Prostate gland (tissue), 2 donors: Measurements from ENCODE around the gene FLNC. TPM values are rescaled to one million over a fixed set of nuclear protein-coding genes. Genes with fewer than 3 reads are reported as not detected.

Experiments used
- DNase-seq: peaks from one replicate; pipeline ENCODE4 v3.0.0-alpha.2; 2019; ENCODE audit warnings: low spot score
- H3K27ac ChIP-seq, 2 donors: fragments of 200-600 bp; sonication (generic); 2 replicates each; pipeline ENCODE4 v1.5.1; 2017 to 2019
- H3K27me3 ChIP-seq: fragments of 200-600 bp; sonication (generic); replicated peaks from 2 replicates; pipeline ENCODE4 v1.5.1; 2019; ENCODE audit not compliant: insufficient read depth
- H3K36me3 ChIP-seq, 2 donors: fragments of 200-600 bp; sonication (generic); 1 replicate in 1 of 2; 2 replicates in 1 of 2; pipeline versions ENCODE4 v1.5.1 to v1.8.1; 2017 to 2019
- H3K4me1 ChIP-seq: fragments of 200-600 bp; sonication (generic); replicated peaks from 2 replicates; pipeline ENCODE4 v1.5.1; 2019
- H3K4me3 ChIP-seq, 2 donors: fragments of 200-600 bp; sonication (generic); 2 replicates each; pipeline ENCODE4 v1.5.1; 2017 to 2019
- H3K9me3 ChIP-seq: fragments of 200-600 bp; sonication (generic); 2 replicates; pipeline ENCODE4 v1.5.1; 2017
- POLR2A ChIP-seq: fragments of 450-650 bp; IDR thresholded peaks from one replicate; pipeline ENCODE4 v1.6.1; 2016; ENCODE audit warnings: antibody characterized with exemption, mild to moderate bottlenecking
- POLR2AphosphoS5 ChIP-seq: sonication (generic); formaldehyde crosslinking; IDR thresholded peaks from one replicate; pipeline ENCODE4 v1.6.1; 2017; ENCODE audit warnings: antibody characterized with exemption
- WGBS: methylation state at CpG from one replicate; pipeline ENCODE4 v1.1.5; 2018; 5-methylcytosine and 5-hydroxymethylcytosine counted together
- intact Hi-C: fragments of 100-400 bp; cut with DNase I; formaldehyde crosslinking; loops from one replicate; pipeline ENCODE4 v1.14.2; 2022
- total RNA-seq, 2 donors: library from RNA; depleted of rRNA; stranded (reverse); fragments of >200 nt; gene quantifications; one replicate each; pipeline ENCODE4 v1.1.0, GENCODE V29; 2016
- TF ChIP-seq, protein P1 (sequence below), 4 experiments: fragments of 200-600 bp in 2 of 4; fragments of 450-650 bp in 2 of 4; sonication (generic) in 2 of 4; IDR thresholded peaks; 1 replicate in 3 of 4; 2 replicates in 1 of 4; pipeline ENCODE4 v1.5.1; 2016 to 2019; ENCODE audit warnings: antibody characterized with exemption in 4 of 4, mild to moderate bottlenecking in 2 of 4, moderate library complexity in 2 of 4

The FLNC gene
- total RNA-seq, 2 donors from 2014 or later, result 104 to 150 TPM

DNA sequence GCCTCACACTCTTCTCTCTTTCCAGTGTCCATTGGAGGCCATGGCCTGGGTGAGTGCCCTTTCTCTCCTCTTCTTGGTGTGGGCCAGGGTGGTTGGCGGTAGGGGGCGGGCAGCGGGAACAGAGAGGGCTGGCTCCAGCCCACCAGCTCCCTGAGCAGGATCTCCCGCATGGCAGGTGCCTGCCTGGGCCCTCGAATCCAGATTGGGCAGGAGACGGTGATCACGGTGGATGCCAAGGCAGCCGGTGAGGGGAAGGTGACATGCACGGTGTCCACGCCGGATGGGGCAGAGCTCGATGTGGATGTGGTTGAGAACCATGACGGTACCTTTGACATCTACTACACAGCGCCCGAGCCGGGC, 18.9 kb downstream of the FLNC start:
- Histone ChIP-seq H3K27ac (no peak overlapping the region), H3K4me1 (no peaks in the 10 kb centered on the region), H3K9me3 (no peaks in the 10 kb centered on the region), H3K4me3 (no peak overlapping the region), H3K36me3 (no peaks in the 10 kb centered on the region), H3K27me3 (no peaks in the 10 kb centered on the region)
- intact Hi-C loops, result no loop called here
- 91% methylated on average over 16 of the region's 16 CpGs for WGBS
- TF ChIP-seq POLR2AphosphoS5 (no peak), POLR2A (no peak)
- TF ChIP-seq, protein P1, sequence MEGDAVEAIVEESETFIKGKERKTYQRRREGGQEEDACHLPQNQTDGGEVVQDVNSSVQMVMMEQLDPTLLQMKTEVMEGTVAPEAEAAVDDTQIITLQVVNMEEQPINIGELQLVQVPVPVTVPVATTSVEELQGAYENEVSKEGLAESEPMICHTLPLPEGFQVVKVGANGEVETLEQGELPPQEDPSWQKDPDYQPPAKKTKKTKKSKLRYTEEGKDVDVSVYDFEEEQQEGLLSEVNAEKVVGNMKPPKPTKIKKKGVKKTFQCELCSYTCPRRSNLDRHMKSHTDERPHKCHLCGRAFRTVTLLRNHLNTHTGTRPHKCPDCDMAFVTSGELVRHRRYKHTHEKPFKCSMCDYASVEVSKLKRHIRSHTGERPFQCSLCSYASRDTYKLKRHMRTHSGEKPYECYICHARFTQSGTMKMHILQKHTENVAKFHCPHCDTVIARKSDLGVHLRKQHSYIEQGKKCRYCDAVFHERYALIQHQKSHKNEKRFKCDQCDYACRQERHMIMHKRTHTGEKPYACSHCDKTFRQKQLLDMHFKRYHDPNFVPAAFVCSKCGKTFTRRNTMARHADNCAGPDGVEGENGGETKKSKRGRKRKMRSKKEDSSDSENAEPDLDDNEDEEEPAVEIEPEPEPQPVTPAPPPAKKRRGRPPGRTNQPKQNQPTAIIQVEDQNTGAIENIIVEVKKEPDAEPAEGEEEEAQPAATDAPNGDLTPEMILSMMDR (IDR thresholded peaks at IDR 0.05), result no peak
- no peak for DNase-seq

DNA sequence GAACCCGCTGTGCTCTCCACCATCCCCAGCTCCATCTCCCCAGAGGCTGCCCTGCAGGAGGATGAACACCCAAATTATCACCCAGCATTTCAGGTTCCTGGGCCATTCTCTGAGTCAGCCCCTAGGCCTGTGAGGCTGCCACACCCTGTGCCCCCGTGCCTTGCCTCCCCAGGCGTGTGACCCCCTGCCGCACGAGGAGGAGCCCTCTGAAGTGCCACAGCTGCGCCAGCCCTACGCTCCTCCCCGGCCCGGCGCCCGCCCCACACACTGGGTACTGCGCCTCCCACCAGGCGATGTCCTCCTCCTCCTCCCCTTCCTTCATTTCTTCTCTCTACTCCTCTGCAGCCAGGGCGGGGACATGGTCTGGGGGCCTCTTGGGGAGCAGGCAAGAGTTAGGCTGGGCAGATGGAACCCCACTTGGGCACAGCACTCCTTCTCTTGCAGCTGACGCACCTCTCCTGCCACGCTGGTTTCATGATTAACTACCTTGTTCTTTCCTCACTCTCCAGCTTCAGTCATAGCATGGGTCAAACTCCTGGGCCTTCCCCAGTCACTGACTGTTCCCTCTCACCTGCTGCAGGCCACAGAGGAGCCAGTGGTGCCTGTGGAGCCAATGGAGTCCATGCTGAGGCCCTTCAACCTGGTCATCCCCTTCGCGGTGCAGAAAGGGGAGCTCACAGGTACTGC, 19.7 kb downstream of the FLNC start:
- H3K27ac ChIP-seq, result no peak overlapping the region
- H3K4me1 ChIP-seq, result no peaks in the 10 kb centered on the region
- WGBS, result 85% methylated on average over 18 of the region's 18 CpGs
- TF ChIP-seq POLR2AphosphoS5 (no peak), POLR2A (no peak)
- TF ChIP-seq, protein P1 (IDR thresholded peaks at IDR 0.05), result no peak
- H3K27me3 ChIP-seq, result no peaks in the 10 kb centered on the region
- no peak overlapping the region for H3K4me3 ChIP-seq
- intact Hi-C loops, result no loop called here
- H3K36me3 ChIP-seq, result no peaks in the 10 kb centered on the region
- no peaks in the 10 kb centered on the region for H3K9me3 ChIP-seq
- DNase-seq, result no peak

DNA sequence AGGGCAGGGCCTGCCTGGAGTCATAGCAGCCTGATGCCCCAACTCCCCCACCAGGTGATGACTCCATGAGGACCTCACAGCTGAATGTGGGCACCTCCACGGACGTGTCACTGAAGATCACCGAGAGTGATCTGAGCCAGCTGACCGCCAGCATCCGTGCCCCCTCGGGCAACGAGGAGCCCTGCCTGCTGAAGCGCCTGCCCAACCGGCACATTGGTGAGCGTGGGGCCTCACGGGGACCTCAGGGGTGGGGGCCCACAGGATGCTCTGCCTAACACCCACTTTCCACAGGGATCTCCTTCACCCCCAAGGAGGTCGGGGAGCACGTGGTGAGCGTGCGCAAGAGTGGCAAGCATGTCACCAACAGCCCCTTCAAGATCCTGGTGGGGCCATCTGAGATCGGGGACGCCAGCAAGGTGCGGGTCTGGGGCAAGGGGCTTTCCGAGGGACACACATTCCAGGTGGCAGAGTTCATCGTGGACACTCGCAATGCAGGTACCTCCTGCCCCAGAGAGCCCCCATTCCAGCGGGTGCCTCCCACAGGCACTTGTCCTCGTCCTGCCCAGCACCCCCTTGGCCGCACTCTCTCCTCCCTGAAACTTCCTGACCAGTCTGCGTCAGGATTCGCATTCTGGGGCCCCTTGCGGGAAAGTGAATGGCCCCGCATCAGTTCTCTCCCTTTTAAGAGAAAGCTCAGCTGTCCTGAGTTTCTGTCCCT, 22.5 kb downstream of the FLNC start:
- TF ChIP-seq POLR2A, result no peak
- TF ChIP-seq POLR2AphosphoS5, result no peak
- TF ChIP-seq, protein P1 (IDR thresholded peaks at IDR 0.05), result no peak
- Histone ChIP-seq H3K9me3 (no peaks in the 10 kb centered on the region), H3K27me3 (no peaks in the 10 kb centered on the region), H3K4me1 (no peaks in the 10 kb centered on the region), H3K27ac (no peak overlapping the region), H3K36me3 (no peaks in the 10 kb centered on the region), H3K4me3 (no peak overlapping the region)
- WGBS, result 83% methylated on average over 28 of the region's 28 CpGs
- no peak for DNase-seq
- intact Hi-C loops, result no loop called here

DNA sequence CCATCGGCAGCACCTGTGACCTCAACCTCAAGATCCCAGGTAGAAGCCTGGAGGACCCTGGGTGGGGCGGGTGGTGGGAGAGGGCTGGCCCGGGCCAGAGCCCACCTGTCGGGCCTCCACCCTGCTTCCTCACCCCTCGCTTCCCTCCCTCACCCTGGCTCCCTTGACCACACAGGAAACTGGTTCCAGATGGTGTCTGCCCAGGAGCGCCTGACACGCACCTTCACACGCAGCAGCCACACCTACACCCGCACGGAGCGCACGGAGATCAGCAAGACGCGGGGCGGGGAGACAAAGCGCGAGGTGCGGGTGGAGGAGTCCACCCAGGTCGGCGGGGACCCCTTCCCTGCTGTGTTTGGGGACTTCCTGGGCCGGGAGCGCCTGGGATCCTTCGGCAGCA, 23.6 kb downstream of the FLNC start:
- Histone ChIP-seq H3K4me1 (no peaks in the 10 kb centered on the region), H3K4me3 (no peak overlapping the region), H3K27me3 (no peaks in the 10 kb centered on the region), H3K9me3 (no peaks in the 10 kb centered on the region), H3K27ac (no peak overlapping the region), H3K36me3 (no peaks in the 10 kb centered on the region)
- DNase-seq, result no peak
- TF ChIP-seq POLR2A (no peak), POLR2AphosphoS5 (no peak)
- TF ChIP-seq, protein P1 (IDR thresholded peaks at IDR 0.05), result no peak
- WGBS, result 76% methylated on average over 13 of the region's 23 CpGs
- intact Hi-C loops, result no loop called here

DNA sequence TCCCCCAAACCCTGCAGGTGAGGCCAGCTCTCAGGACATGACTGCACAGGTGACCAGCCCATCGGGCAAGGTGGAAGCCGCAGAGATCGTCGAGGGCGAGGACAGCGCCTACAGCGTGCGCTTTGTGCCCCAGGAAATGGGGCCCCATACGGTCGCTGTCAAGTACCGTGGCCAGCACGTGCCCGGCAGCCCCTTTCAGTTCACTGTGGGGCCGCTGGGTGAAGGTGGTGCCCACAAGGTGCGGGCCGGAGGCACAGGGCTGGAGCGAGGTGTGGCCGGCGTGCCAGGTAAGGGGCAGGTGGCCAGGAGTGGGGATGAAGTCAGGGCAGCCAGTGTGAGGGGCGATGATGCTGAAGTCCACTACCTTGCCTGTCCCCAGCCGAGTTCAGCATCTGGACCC, 24.2 kb downstream of the FLNC start:
- intact Hi-C loops, result no loop called here
- no peak for TF ChIP-seq POLR2A
- no peak for TF ChIP-seq POLR2AphosphoS5
- TF ChIP-seq, protein P1 (IDR thresholded peaks at IDR 0.05), result no peak
- 88% methylated on average over 17 of the region's 21 CpGs for WGBS
- no peak for DNase-seq
- Histone ChIP-seq H3K4me3 (no peak overlapping the region), H3K27ac (no peak overlapping the region), H3K9me3 (no peaks in the 10 kb centered on the region), H3K27me3 (no peaks in the 10 kb centered on the region), H3K36me3 (no peaks in the 10 kb centered on the region), H3K4me1 (no peaks in the 10 kb centered on the region)
